ENCODE results near the gene GPC1. TPM values are rescaled to one million over a fixed set of nuclear protein-coding genes. Genes with fewer than 3 reads are reported as not detected.

GPC1 gene
- total and polyA plus RNA-seq, 2 experiments from 2014 or later = 9.0 to 46.2 TPM

- ATAC-seq (no peak), DNase-seq (ENCODE audit: low spot score) (no peak)
- TF ChIP-seq NANOG (IDR thresholded peaks at IDR 0.05; ENCODE audit: borderline replicate concordance) = no peak
- no peak for TF ChIP-seq ZNF331 (CRISPR knock-in tag; IDR thresholded peaks at IDR 0.05; ENCODE audit: low read depth)
- no peak for TF ChIP-seq JUNB (IDR thresholded peaks at IDR 0.05; ENCODE audit: unreplicated experiment)
- no peak for TF ChIP-seq EZH2 (IDR thresholded peaks at IDR 0.05; ENCODE audit: low read depth, unreplicated experiment)
- TF ChIP-seq EZH2phosphoT487 (IDR thresholded peaks at IDR 0.05; ENCODE audit: unreplicated experiment) = no peak
- TF ChIP-seq ETS1 (IDR thresholded peaks at IDR 0.05) = no peak
- TF ChIP-seq, protein P1, sequence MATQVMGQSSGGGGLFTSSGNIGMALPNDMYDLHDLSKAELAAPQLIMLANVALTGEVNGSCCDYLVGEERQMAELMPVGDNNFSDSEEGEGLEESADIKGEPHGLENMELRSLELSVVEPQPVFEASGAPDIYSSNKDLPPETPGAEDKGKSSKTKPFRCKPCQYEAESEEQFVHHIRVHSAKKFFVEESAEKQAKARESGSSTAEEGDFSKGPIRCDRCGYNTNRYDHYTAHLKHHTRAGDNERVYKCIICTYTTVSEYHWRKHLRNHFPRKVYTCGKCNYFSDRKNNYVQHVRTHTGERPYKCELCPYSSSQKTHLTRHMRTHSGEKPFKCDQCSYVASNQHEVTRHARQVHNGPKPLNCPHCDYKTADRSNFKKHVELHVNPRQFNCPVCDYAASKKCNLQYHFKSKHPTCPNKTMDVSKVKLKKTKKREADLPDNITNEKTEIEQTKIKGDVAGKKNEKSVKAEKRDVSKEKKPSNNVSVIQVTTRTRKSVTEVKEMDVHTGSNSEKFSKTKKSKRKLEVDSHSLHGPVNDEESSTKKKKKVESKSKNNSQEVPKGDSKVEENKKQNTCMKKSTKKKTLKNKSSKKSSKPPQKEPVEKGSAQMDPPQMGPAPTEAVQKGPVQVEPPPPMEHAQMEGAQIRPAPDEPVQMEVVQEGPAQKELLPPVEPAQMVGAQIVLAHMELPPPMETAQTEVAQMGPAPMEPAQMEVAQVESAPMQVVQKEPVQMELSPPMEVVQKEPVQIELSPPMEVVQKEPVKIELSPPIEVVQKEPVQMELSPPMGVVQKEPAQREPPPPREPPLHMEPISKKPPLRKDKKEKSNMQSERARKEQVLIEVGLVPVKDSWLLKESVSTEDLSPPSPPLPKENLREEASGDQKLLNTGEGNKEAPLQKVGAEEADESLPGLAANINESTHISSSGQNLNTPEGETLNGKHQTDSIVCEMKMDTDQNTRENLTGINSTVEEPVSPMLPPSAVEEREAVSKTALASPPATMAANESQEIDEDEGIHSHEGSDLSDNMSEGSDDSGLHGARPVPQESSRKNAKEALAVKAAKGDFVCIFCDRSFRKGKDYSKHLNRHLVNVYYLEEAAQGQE (IDR thresholded peaks at IDR 0.05; ENCODE audit: unreplicated experiment) = no peak
- TF ChIP-seq STAT1 (IDR thresholded peaks at IDR 0.05; ENCODE audit: unreplicated experiment) = no peak
- TF ChIP-seq, protein P2, sequence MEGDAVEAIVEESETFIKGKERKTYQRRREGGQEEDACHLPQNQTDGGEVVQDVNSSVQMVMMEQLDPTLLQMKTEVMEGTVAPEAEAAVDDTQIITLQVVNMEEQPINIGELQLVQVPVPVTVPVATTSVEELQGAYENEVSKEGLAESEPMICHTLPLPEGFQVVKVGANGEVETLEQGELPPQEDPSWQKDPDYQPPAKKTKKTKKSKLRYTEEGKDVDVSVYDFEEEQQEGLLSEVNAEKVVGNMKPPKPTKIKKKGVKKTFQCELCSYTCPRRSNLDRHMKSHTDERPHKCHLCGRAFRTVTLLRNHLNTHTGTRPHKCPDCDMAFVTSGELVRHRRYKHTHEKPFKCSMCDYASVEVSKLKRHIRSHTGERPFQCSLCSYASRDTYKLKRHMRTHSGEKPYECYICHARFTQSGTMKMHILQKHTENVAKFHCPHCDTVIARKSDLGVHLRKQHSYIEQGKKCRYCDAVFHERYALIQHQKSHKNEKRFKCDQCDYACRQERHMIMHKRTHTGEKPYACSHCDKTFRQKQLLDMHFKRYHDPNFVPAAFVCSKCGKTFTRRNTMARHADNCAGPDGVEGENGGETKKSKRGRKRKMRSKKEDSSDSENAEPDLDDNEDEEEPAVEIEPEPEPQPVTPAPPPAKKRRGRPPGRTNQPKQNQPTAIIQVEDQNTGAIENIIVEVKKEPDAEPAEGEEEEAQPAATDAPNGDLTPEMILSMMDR (conservative IDR thresholded peaks at IDR 0.05; ENCODE audit: low read depth in 2 of 2) = no peak
- TF ChIP-seq, protein P3, sequence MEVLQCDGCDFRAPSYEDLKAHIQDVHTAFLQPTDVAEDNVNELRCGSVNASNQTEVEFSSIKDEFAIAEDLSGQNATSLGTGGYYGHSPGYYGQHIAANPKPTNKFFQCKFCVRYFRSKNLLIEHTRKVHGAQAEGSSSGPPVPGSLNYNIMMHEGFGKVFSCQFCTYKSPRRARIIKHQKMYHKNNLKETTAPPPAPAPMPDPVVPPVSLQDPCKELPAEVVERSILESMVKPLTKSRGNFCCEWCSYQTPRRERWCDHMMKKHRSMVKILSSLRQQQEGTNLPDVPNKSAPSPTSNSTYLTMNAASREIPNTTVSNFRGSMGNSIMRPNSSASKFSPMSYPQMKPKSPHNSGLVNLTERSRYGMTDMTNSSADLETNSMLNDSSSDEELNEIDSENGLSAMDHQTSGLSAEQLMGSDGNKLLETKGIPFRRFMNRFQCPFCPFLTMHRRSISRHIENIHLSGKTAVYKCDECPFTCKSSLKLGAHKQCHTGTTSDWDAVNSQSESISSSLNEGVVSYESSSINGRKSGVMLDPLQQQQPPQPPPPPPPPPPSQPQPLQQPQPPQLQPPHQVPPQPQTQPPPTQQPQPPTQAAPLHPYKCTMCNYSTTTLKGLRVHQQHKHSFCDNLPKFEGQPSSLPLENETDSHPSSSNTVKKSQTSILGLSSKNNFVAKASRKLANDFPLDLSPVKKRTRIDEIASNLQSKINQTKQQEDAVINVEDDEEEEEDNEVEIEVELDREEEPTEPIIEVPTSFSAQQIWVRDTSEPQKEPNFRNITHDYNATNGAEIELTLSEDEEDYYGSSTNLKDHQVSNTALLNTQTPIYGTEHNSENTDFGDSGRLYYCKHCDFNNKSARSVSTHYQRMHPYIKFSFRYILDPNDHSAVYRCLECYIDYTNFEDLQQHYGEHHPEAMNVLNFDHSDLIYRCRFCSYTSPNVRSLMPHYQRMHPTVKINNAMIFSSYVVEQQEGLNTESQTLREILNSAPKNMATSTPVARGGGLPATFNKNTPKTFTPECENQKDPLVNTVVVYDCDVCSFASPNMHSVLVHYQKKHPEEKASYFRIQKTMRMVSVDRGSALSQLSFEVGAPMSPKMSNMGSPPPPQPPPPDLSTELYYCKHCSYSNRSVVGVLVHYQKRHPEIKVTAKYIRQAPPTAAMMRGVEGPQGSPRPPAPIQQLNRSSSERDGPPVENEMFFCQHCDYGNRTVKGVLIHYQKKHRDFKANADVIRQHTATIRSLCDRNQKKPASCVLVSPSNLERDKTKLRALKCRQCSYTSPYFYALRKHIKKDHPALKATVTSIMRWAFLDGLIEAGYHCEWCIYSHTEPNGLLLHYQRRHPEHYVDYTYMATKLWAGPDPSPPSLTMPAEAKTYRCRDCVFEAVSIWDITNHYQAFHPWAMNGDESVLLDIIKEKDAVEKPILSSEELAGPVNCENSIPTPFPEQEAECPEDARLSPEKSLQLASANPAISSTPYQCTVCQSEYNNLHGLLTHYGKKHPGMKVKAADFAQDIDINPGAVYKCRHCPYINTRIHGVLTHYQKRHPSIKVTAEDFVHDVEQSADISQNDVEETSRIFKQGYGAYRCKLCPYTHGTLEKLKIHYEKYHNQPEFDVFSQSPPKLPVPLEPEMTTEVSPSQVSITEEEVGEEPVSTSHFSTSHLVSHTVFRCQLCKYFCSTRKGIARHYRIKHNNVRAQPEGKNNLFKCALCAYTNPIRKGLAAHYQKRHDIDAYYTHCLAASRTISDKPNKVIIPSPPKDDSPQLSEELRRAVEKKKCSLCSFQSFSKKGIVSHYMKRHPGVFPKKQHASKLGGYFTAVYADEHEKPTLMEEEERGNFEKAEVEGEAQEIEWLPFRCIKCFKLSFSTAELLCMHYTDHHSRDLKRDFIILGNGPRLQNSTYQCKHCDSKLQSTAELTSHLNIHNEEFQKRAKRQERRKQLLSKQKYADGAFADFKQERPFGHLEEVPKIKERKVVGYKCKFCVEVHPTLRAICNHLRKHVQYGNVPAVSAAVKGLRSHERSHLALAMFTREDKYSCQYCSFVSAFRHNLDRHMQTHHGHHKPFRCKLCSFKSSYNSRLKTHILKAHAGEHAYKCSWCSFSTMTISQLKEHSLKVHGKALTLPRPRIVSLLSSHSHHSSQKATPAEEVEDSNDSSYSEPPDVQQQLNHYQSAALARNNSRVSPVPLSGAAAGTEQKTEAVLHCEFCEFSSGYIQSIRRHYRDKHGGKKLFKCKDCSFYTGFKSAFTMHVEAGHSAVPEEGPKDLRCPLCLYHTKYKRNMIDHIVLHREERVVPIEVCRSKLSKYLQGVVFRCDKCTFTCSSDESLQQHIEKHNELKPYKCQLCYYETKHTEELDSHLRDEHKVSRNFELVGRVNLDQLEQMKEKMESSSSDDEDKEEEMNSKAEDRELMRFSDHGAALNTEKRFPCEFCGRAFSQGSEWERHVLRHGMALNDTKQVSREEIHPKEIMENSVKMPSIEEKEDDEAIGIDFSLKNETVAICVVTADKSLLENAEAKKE (CRISPR knock-in tag; IDR thresholded peaks at IDR 0.05) = no peak
- TF ChIP-seq POLR2AphosphoS5 (IDR thresholded peaks at IDR 0.05; ENCODE audit: low read depth) = no peak
- TF ChIP-seq ZNF114 (CRISPR knock-in tag; IDR thresholded peaks at IDR 0.05) = no peak
- TF ChIP-seq CREB1 (CRISPR knock-in tag; IDR thresholded peaks at IDR 0.05; ENCODE audit: low read depth) = no peak
- no peak overlapping the region for H3K27ac Mint-ChIP-seq
- Histone ChIP-seq H3K79me2 (replicated peaks; ENCODE audit: insufficient read depth) (no peaks in the 10 kb centered on the region), H3K27me3 (ENCODE audit: insufficient read depth) (no peaks in the 10 kb centered on the region), H3K36me3 (ENCODE audit: insufficient read depth) (no peaks in the 10 kb centered on the region), H3F3A (replicated peaks; ENCODE audit: low read depth) (no peaks in the 10 kb centered on the region), H3K4me2 (no peak overlapping the region), H3K27ac (ENCODE audit: low read depth) (no peak overlapping the region), H3K9me2 (ENCODE audit: insufficient read depth) (no peaks in the 10 kb centered on the region), H3K4me1 (ENCODE audit: insufficient read depth) (no peaks in the 10 kb centered on the region), H2AFZ (no peak overlapping the region), H4K20me1 (replicated peaks; ENCODE audit: insufficient read depth) (no peaks in the 10 kb centered on the region), H3K4me3 (no peak overlapping the region)
- H3K27me3 Mint-ChIP-seq (ENCODE audit: insufficient read depth, low read depth, poor library complexity) = peaks cover 1% of the 10 kb centered on the region
- no peaks in the 10 kb centered on the region for H3K36me3 Mint-ChIP-seq (ENCODE audit: low read depth)
- H3K4me3 Mint-ChIP-seq = no peak overlapping the region
- no peaks in the 10 kb centered on the region; the same call in 1 of the 3 replicates for H3K9me3 Mint-ChIP-seq
- H3K4me1 Mint-ChIP-seq = peaks cover 7% of the 10 kb centered on the region
Measured at GRCh38 chr2:240397542-240397916, 37.9 kb upstream of the GPC1 start.
